Prostate gland (tissue), 2 donors: ENCODE data around the gene PTGES2. TPM values are rescaled to one million over a fixed set of nuclear protein-coding genes. Genes with fewer than 3 reads are reported as not detected.

ENCODE experiments used
- DNase-seq: peaks from one replicate; pipeline ENCODE4 v3.0.0-alpha.2; 2019; ENCODE audit warnings: low spot score
- H3K27ac ChIP-seq, 2 donors: fragments of 200-600 bp; sonication (generic); 2 replicates each; pipeline ENCODE4 v1.5.1; 2017 to 2019
- H3K27me3 ChIP-seq: fragments of 200-600 bp; sonication (generic); replicated peaks from 2 replicates; pipeline ENCODE4 v1.5.1; 2019; ENCODE audit not compliant: insufficient read depth
- H3K36me3 ChIP-seq, 2 donors: fragments of 200-600 bp; sonication (generic); 1 replicate in 1 of 2; 2 replicates in 1 of 2; pipeline versions ENCODE4 v1.5.1 to v1.8.1; 2017 to 2019
- H3K4me1 ChIP-seq: fragments of 200-600 bp; sonication (generic); replicated peaks from 2 replicates; pipeline ENCODE4 v1.5.1; 2019
- H3K4me3 ChIP-seq, 2 donors: fragments of 200-600 bp; sonication (generic); 2 replicates each; pipeline ENCODE4 v1.5.1; 2017 to 2019
- H3K9me3 ChIP-seq: fragments of 200-600 bp; sonication (generic); 2 replicates; pipeline ENCODE4 v1.5.1; 2017
- POLR2A ChIP-seq: fragments of 450-650 bp; IDR thresholded peaks from one replicate; pipeline ENCODE4 v1.6.1; 2016; ENCODE audit warnings: antibody characterized with exemption, mild to moderate bottlenecking
- POLR2AphosphoS5 ChIP-seq: sonication (generic); formaldehyde crosslinking; IDR thresholded peaks from one replicate; pipeline ENCODE4 v1.6.1; 2017; ENCODE audit warnings: antibody characterized with exemption
- WGBS: methylation state at CpG from one replicate; pipeline ENCODE4 v1.1.5; 2018; 5-methylcytosine and 5-hydroxymethylcytosine counted together
- intact Hi-C: fragments of 100-400 bp; cut with DNase I; formaldehyde crosslinking; loops from one replicate; pipeline ENCODE4 v1.14.2; 2022
- total RNA-seq, 2 donors: library from RNA; depleted of rRNA; stranded (reverse); fragments of >200 nt; gene quantifications; one replicate each; pipeline ENCODE4 v1.1.0, GENCODE V29; 2016
- TF ChIP-seq, protein P1 (sequence below), 4 experiments: fragments of 200-600 bp in 2 of 4; fragments of 450-650 bp in 2 of 4; sonication (generic) in 2 of 4; IDR thresholded peaks; 1 replicate in 3 of 4; 2 replicates in 1 of 4; pipeline ENCODE4 v1.5.1; 2016 to 2019; ENCODE audit warnings: antibody characterized with exemption in 4 of 4, mild to moderate bottlenecking in 2 of 4, moderate library complexity in 2 of 4

The PTGES2 gene
- total RNA-seq, 2 donors from 2014 or later, result 89.4 to 96.1 TPM

- Histone ChIP-seq H3K9me3 (no peaks in the 10 kb centered on the region), H3K27me3 (no peaks in the 10 kb centered on the region), H3K4me1 (no peaks in the 10 kb centered on the region), H3K4me3 (no peak overlapping the region), H3K36me3 (peaks cover 17 to 33% of the 10 kb centered on the region in 2 donors), H3K27ac (no peak overlapping the region)
- TF ChIP-seq, protein P1, sequence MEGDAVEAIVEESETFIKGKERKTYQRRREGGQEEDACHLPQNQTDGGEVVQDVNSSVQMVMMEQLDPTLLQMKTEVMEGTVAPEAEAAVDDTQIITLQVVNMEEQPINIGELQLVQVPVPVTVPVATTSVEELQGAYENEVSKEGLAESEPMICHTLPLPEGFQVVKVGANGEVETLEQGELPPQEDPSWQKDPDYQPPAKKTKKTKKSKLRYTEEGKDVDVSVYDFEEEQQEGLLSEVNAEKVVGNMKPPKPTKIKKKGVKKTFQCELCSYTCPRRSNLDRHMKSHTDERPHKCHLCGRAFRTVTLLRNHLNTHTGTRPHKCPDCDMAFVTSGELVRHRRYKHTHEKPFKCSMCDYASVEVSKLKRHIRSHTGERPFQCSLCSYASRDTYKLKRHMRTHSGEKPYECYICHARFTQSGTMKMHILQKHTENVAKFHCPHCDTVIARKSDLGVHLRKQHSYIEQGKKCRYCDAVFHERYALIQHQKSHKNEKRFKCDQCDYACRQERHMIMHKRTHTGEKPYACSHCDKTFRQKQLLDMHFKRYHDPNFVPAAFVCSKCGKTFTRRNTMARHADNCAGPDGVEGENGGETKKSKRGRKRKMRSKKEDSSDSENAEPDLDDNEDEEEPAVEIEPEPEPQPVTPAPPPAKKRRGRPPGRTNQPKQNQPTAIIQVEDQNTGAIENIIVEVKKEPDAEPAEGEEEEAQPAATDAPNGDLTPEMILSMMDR (IDR thresholded peaks at IDR 0.05), result no peak
- TF ChIP-seq POLR2A, result no peak
- no peak for TF ChIP-seq POLR2AphosphoS5
- 88% methylated on average over 23 of the region's 23 CpGs for WGBS
- intact Hi-C loops, result no loop called here
- DNase-seq, result no peak
Measured at GRCh38 chr9:128106181-128106939, 21.2 kb downstream of the PTGES2 start.

DNA sequence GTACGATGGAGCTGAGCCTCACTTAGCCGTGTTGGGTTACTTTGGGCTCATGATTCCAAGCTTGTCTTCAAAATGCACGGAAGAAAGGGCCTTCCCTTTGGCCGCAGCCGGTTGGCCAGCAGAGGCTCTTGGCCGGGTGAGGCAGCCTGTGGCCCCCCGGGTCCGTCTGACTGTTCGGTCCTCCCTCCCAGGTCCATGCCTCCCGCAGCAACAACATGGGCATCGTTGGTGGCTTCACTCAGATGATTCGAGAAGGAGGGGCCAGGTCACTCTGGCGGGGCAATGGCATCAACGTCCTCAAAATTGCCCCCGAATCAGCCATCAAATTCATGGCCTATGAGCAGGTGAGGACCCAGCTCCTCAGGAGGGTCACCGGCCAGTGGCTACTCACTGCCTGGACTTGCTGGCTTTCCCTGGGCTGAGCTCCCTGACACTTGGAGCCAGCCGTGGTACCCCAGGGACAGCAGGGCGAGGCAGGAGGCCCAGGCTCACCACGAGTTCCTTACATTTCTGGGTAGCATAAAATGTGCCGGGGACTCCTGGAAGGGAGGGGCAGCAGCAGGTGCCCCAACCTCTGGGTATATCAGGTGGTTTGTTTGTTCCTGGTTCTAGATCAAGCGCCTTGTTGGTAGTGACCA, 21.9 kb downstream of the PTGES2 start:
- no peak for DNase-seq
- intact Hi-C loops, result no loop called here
- 94% methylated on average over 20 of the region's 21 CpGs for WGBS
- H3K4me3 ChIP-seq, result no peak overlapping the region
- peaks cover 17 to 33% of the 10 kb centered on the region in 2 donors for H3K36me3 ChIP-seq
- H3K9me3 ChIP-seq, result no peaks in the 10 kb centered on the region
- no peaks in the 10 kb centered on the region for H3K27me3 ChIP-seq
- TF ChIP-seq POLR2A (no peak), POLR2AphosphoS5 (no peak)
- TF ChIP-seq, protein P1 (IDR thresholded peaks at IDR 0.05), result no peak
- peaks cover under 1% of the 10 kb centered on the region for H3K4me1 ChIP-seq
- no peak overlapping the region for H3K27ac ChIP-seq

GRCh38 chr9:128104171-128104618, 23.3 kb downstream of the PTGES2 start:
- intact Hi-C loops, result no loop called here
- DNase-seq, result no peak
- H3K9me3 ChIP-seq, result no peaks in the 10 kb centered on the region
- no peak overlapping the region for H3K4me3 ChIP-seq
- WGBS, result 49% methylated on average over 6 of the region's 6 CpGs
- TF ChIP-seq POLR2A, result no peak
- peaks cover 14% of the 10 kb centered on the region for H3K4me1 ChIP-seq
- no peaks in the 10 kb centered on the region for H3K27me3 ChIP-seq
- peaks cover 17 to 31% of the 10 kb centered on the region in 2 donors for H3K36me3 ChIP-seq
- no peak overlapping the region for H3K27ac ChIP-seq

GRCh38 chr9:128103589-128103962, 24.0 kb downstream of the PTGES2 start:
- peak overlapping the region; percentile 23 to 30 for H3K27ac ChIP-seq
- intact Hi-C loops, result no loop called here
- DNase-seq, result no peak

GRCh38 chr9:128102861-128103588, 24.5 kb downstream of the PTGES2 start:
- H3K9me3 ChIP-seq, result no peaks in the 10 kb centered on the region
- TF ChIP-seq POLR2A (no peak), POLR2AphosphoS5 (no peak)
- TF ChIP-seq, protein P1 (IDR thresholded peaks at IDR 0.05), result no peak
- H3K4me3 ChIP-seq, result no peak overlapping the region
- no peaks in the 10 kb centered on the region for H3K27me3 ChIP-seq
- intact Hi-C loops, result no loop called here
- peak overlapping the region; percentile 23 to 30 for H3K27ac ChIP-seq
- peaks cover 22% of the 10 kb centered on the region for H3K4me1 ChIP-seq
- DNase-seq, result no peak
- H3K36me3 ChIP-seq, result peaks cover 17 to 28% of the 10 kb centered on the region in 2 donors
- WGBS, result 86% methylated on average over 23 of the region's 23 CpGs

More at GRCh38 chr9:128103589-128103962, 24.0 kb downstream of the PTGES2 start:
- Histone ChIP-seq H3K4me1 (peaks cover 20% of the 10 kb centered on the region), H3K36me3 (peaks cover 17 to 28% of the 10 kb centered on the region in 2 donors), H3K9me3 (no peaks in the 10 kb centered on the region), H3K27me3 (no peaks in the 10 kb centered on the region), H3K4me3 (no peak overlapping the region)
- WGBS, result 61% methylated on average over 8 of the region's 8 CpGs
- TF ChIP-seq, protein P1 (IDR thresholded peaks at IDR 0.05), result peak in 1 of 4 experiments; percentile 23
- TF ChIP-seq POLR2AphosphoS5, result no peak
